ENCODE measurements around the gene DUSP14. TPM values are rescaled to one million over a fixed set of nuclear protein-coding genes. Genes with fewer than 3 reads are reported as not detected.

Gene DUSP14
- total and polyA plus RNA-seq, 9 of the 15 experiments (the other 6 are each of a cell fraction or from before 2014, with no cell fraction given), result 20.2 to 74.0 (median 31.8) TPM

- TF ChIP-seq RERE (CRISPR knock-in tag; IDR thresholded peaks at IDR 0.05; ENCODE audit: borderline replicate concordance), result no peak
- no peak for TF ChIP-seq RREB1 (CRISPR knock-in tag; IDR thresholded peaks at IDR 0.05)
- peak; percentile 51; the same call in 1 of the 2 replicates for TF ChIP-seq RB1 (IDR thresholded peaks at IDR 0.05; ENCODE audit: low read depth)
- TF ChIP-seq JUND (IDR thresholded peaks at IDR 0.05; ENCODE audit: borderline replicate concordance, low read depth, low read length), result no peak
- no peak for TF ChIP-seq JUND (tag; IDR thresholded peaks at IDR 0.05; ENCODE audit: borderline replicate concordance, low read depth, low read length)
- TF ChIP-seq NR2F6 (CRISPR knock-in tag; IDR thresholded peaks at IDR 0.05), result no peak
- TF ChIP-seq THRAP3 (IDR thresholded peaks at IDR 0.05; ENCODE audit: borderline replicate concordance), result no peak
- TF ChIP-seq TEAD2 (tag; IDR thresholded peaks at IDR 0.05), result no peak
- TF ChIP-seq ZNF280A (IDR thresholded peaks at IDR 0.05; ENCODE audit: low read depth, partially characterized antibody), result no peak
- TF ChIP-seq ZBTB5 (IDR thresholded peaks at IDR 0.05), result no peak
- TF ChIP-seq NFE2L1 (tag; IDR thresholded peaks at IDR 0.05; ENCODE audit: borderline replicate concordance, low read depth), result no peak
Measured at GRCh38 chr17:37489197-37490001, at the start of gene DUSP14 (continued).
